ENCODE results near the gene ZNF644.

DNA sequence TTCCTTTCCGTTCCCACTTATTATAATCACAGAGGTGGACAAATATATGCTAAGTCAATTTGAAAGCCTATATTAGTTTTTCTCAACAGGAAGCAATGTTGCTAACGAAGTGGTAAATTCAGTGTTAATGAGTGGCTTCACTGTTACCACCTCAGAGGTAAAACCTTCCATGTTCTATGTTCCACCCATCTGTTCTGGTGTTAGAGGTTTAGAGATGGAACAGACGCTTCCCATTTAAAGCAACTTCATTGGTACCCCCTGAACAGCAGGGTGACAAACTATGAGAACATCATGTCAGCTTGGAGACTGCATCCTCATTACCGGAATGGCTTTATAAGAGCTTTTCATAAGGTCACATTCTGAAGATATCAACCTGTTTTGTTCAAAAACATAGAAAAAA lies 77.9 kb downstream of the ZNF644 start:
- no peak for TF ChIP-seq EZH2phosphoT487 (IDR thresholded peaks at IDR 0.05; ENCODE audit: borderline replicate concordance, low read depth)
- TF ChIP-seq RAD21 (IDR thresholded peaks at IDR 0.05; ENCODE audit: low read length), result no peak
- no peak for TF ChIP-seq CTCF (IDR thresholded peaks at IDR 0.05)
- TF ChIP-seq, protein P1, sequence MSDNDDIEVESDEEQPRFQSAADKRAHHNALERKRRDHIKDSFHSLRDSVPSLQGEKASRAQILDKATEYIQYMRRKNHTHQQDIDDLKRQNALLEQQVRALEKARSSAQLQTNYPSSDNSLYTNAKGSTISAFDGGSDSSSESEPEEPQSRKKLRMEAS (IDR thresholded peaks at IDR 0.05; ENCODE audit: low read depth), result no peak
- no peak for TF ChIP-seq POLR2AphosphoS5 (IDR thresholded peaks at IDR 0.05; ENCODE audit: low read depth, low read length)
- no peak for TF ChIP-seq FOXJ3 (CRISPR knock-in tag; IDR thresholded peaks at IDR 0.05)
- TF ChIP-seq SMC3 (IDR thresholded peaks at IDR 0.05; ENCODE audit: low read depth, low read length), result no peak
